OCI-LY3 (cell line): ENCODE data around the gene RHBG.

Experiments
- EZH2phosphoT487 ChIP-seq: fragments of 200-600 bp; shearing (Covaris generic); IDR thresholded peaks from 2 replicates; pipeline ENCODE4 v1.6.1; 2018; ENCODE audit warnings: antibody characterized with exemption, mixed run types, low read depth
- TF ChIP-seq, protein P1 (sequence below): fragments of 200-600, 300-600 bp; sonication (generic); IDR thresholded peaks from 2 replicates; pipeline ENCODE4 v1.5.1; 2014; ENCODE audit warnings: antibody characterized with exemption, low read length, low read depth

GRCh38 chr1:156402331-156403020 lies 33.5 kb downstream of the RHBG start:
- TF ChIP-seq, protein P1, sequence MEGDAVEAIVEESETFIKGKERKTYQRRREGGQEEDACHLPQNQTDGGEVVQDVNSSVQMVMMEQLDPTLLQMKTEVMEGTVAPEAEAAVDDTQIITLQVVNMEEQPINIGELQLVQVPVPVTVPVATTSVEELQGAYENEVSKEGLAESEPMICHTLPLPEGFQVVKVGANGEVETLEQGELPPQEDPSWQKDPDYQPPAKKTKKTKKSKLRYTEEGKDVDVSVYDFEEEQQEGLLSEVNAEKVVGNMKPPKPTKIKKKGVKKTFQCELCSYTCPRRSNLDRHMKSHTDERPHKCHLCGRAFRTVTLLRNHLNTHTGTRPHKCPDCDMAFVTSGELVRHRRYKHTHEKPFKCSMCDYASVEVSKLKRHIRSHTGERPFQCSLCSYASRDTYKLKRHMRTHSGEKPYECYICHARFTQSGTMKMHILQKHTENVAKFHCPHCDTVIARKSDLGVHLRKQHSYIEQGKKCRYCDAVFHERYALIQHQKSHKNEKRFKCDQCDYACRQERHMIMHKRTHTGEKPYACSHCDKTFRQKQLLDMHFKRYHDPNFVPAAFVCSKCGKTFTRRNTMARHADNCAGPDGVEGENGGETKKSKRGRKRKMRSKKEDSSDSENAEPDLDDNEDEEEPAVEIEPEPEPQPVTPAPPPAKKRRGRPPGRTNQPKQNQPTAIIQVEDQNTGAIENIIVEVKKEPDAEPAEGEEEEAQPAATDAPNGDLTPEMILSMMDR = no peak
- no peak for TF ChIP-seq EZH2phosphoT487
